Effector CD8-positive, alpha-beta T cell (primary cell): Measurements from ENCODE around the gene LRRC25.
"Not testable (repeated sequence)": the region's sequence is repeated elsewhere in the genome, so short reads cannot be mapped to it uniquely, and the experiment has no call there.

Source experiments
- DNase-seq: peaks from one replicate; lab custom pipeline; 2025; lab: John Stamatoyannopoulos, UW

The LRRC25 gene

GRCh38 chr19:18402455-18403248 is 5.2 kb upstream of the LRRC25 start:
- not testable (repeated sequence) for DNase-seq

- no peak for DNase-seq
Measured at GRCh38 chr19:18401580-18402112, 4.2 kb upstream of the LRRC25 start.

DNA sequence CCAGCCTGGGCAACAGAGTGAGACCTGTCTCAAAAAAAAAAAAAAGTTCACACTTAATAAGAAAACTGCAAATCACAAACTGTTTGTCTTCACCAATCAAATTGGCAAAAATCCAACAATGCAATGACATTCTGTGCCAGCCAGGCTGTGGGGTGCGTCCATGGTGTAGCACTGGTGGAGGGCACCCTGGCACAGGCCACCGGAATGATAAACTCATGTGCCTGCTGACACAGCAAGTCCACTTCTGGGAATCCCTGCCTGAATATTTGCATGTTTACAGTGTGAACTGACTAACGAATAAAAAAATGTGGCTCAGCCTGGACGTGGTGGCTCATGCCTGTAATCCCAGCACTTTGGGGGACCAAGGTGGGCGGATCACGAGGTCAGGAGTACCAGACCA is 1.6 kb upstream of the LRRC25 start:
- DNase-seq: no peak

GRCh38 chr19:18396471-18397241 is 766 bp downstream of the LRRC25 start:
- no peak for DNase-seq

GRCh38 chr19:18393836-18394235 is 3.6 kb downstream of the LRRC25 start:
- no peak for DNase-seq

- DNase-seq: no peak
Measured at GRCh38 chr19:18392926-18393325, 4.5 kb downstream of the LRRC25 start.

DNA sequence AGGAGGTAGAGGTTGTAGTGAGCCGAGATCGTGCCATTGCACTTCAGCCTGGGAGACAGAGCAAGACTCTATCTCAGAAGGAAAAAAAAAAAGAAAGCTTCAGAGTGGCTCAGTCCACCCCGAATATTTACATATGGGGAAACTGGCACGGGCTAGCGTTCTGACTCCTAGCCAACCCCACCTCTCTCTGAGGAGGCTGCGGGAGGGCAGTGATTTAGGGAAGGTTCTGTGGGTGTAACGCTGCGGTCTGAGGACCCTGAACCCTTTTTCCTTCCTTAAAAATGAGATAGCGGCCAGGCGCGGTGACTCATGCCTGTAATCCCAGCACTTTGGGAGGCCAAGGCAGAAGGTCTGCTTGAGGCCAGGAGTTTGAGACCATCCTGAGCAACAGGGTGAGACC is 5.0 kb downstream of the LRRC25 start:
- DNase-seq: no peak

DNA sequence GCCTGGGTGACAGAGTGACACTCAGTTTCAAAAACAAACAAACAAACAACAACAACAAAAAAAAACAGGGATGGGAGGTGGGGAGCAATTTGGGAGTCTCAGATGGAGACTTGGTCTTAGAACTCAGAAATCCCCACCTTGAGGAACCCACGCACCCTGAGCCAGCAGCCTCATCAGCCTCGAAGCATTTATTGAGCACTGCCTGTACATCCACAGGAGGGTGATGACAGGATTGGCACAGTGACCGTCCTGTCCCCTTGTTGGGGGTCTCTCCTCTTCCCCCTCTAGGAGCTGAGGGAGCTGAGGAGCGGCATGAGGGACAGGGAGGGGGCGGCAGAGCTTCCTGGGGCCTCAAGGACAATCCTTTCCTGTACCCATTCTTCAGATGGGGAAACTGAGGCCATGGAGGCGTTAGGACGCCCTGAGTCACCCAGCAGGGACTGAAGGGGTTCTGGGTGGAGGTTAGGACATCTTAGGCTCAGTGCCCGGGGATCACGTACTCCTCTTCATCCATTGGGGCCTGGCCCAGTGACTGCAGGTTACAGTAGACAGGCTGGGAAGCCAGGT is 5.8 kb downstream of the LRRC25 start:
- DNase-seq: no peak

- DNase-seq: no peak
Measured at GRCh38 chr19:18390065-18390907, 7.1 kb downstream of the LRRC25 start.

GRCh38 chr19:18389726-18390064 is 7.7 kb downstream of the LRRC25 start:
- no peak for DNase-seq

DNA sequence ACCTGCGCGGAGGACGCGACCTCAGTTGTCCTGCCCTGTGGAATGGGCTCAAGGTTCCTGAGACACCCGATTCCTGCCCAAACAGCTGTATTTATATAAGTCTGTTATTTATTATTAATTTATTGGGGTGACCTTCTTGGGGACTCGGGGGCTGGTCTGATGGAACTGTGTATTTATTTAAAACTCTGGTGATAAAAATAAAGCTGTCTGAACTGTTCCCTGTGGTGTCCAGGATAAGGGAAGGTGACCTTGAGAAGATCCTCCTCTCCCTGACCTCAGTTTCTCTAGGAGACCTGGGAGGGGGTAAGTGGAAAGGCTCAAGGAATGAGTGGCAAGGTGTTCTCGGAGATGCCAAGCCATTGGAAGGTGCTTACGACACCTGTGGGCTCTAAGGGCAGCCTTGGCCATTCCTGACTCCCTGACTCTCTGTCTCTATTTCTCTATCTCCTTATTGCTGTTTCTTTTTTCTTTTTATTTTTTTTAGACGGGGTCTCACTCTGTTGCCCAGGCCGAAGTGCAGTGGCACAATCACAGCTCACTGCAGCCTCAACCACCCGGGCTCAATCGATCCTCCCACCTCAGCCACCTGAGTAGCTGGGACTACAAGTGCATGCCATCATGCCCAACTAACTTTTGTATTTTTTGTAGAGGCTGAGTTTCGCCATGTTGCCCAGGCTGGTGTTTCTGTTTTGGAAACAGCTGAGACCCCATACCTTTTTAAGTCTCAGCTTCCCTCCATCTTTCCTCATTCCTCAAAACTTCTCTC is 8.3 kb downstream of the LRRC25 start:
- no peak for DNase-seq

- peak; percentile 69 for DNase-seq
Measured at GRCh38 chr19:18388100-18388959, 9.1 kb downstream of the LRRC25 start.

GRCh38 chr19:18386543-18387271 is 10.7 kb downstream of the LRRC25 start:
- no peak for DNase-seq

GRCh38 chr19:18385675-18386542 is 11.5 kb downstream of the LRRC25 start, which contains the start of gene GDF15:
TSS of gene GDF15 (plus strand) at chr19:18386158. CDS start at chr19:18386190, 32 bp downstream.
- DNase-seq: no peak

- no peak for DNase-seq
Measured at GRCh38 chr19:18385359-18385674, 12.1 kb downstream of the LRRC25 start.

GRCh38 chr19:18384775-18385174 is 12.6 kb downstream of the LRRC25 start:
- no peak for DNase-seq

DNA sequence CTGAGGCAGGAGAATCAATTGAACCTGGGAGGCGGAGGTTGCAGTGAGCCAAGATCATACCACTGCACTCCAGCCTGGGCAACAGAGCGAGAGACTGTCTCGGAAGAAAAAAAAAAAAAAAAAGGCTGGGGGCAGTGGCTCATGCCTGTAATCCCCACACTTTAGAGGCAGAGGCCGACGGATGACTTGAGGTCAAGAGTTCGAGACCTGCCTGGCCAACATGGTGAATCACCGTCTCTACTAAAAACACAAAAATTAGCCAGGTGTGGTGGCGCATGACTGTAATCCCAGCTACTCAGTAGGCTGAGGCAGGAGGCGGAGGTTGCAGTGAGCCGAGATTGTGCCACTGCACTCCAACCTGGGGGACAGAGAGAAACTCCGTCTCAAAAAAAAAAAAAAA is 13.8 kb downstream of the LRRC25 start:
- not testable (repeated sequence) for DNase-seq

DNA sequence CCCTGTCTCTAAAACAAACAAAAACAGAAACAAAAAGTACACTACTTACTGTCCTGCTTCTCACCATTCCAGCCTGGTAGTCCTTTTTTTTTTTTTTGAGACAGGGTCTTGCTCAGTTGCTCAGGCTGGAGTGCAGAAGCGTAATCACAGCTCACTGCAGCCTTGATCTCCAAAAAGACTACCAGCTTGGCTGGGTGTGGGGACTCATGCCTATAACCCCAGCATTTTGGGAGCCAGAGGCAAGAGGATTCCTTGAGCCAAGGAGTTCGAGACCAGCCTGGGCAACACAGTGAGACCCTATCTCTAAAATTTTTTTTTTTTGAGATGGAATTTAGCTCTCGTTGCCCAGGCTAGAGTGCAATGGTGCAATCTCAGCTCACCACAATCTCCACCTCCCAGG is 16.6 kb downstream of the LRRC25 start:
- no peak for DNase-seq
